Measurements from ENCODE around the gene SLC35A4. TPM values are rescaled to one million over a fixed set of nuclear protein-coding genes. Genes with fewer than 3 reads are reported as not detected.

Gene SLC35A4
- total RNA-seq, 2 donors from 2014 or later: 61.6 to 68.9 TPM

- TF ChIP-seq CTCF (conservative IDR thresholded peaks at IDR 0.05): no peak
- Histone ChIP-seq H3K4me1 (ENCODE audit: control insufficient read depth, insufficient read depth, low read length) (no peaks in the 10 kb centered on the region), H3K27me3 (ENCODE audit: control insufficient read depth, insufficient read depth, low read length, poor library complexity, severe bottlenecking) (no peaks in the 10 kb centered on the region), H3K9me3 (ENCODE audit: control insufficient read depth, low read length) (no peaks in the 10 kb centered on the region), H3K36me3 (ENCODE audit: control insufficient read depth, insufficient read depth, low read length) (peaks cover 40% of the 10 kb centered on the region), H3K4me3 (ENCODE audit: low read length) (peak overlapping the region; percentile 85), H3K27ac (ENCODE audit: low read depth, low read length) (no peak overlapping the region), H3K9ac (ENCODE audit: extremely low read depth, low read length, poor library complexity, severe bottlenecking) (peak overlapping the region; percentile 85)
- Mint-ChIP-seq H3K9me3 (no peaks in the 10 kb centered on the region), H3K36me3 (ENCODE audit: low read depth) (peaks cover 39% of the 10 kb centered on the region), H3K27me3 (ENCODE audit: insufficient read depth) (no peaks in the 10 kb centered on the region), H3K27ac (no peak overlapping the region), H3K4me3 (peak overlapping the region; percentile 88), H3K4me1 (peaks cover 22% of the 10 kb centered on the region)
- WGBS, 2 experiments (ENCODE audit: insufficient coverage in 1 of 2, insufficient read length in 1 of 2): 83% methylated on average over 1 of the region's 1 CpG; no CpG with 5 or more reads in 1 of the 2 experiments
- DNase-seq: no peak
Observed at GRCh38 chr5:140555747-140556312, 8.8 kb upstream of the SLC35A4 start.

GRCh38 chr5:140556438-140556837, 8.2 kb upstream of the SLC35A4 start:
- peaks cover 37% of the 10 kb centered on the region for H3K36me3 ChIP-seq (ENCODE audit: control insufficient read depth, insufficient read depth, low read length)
- peak overlapping the region; percentile 88 for H3K4me3 Mint-ChIP-seq
- TF ChIP-seq CTCF (conservative IDR thresholded peaks at IDR 0.05): no peak
- peak overlapping the region; percentile 85 for H3K4me3 ChIP-seq (ENCODE audit: low read length)
- no peaks in the 10 kb centered on the region for H3K27me3 Mint-ChIP-seq (ENCODE audit: insufficient read depth)
- H3K4me1 ChIP-seq (ENCODE audit: control insufficient read depth, insufficient read depth, low read length): no peaks in the 10 kb centered on the region
- peaks cover 34% of the 10 kb centered on the region for H3K36me3 Mint-ChIP-seq (ENCODE audit: low read depth)
- H3K9me3 Mint-ChIP-seq: no peaks in the 10 kb centered on the region
- no peaks in the 10 kb centered on the region for H3K9me3 ChIP-seq (ENCODE audit: control insufficient read depth, low read length)
- H3K27me3 ChIP-seq (ENCODE audit: control insufficient read depth, insufficient read depth, low read length, poor library complexity, severe bottlenecking): no peaks in the 10 kb centered on the region
- peak overlapping the region; percentile 97 for H3K27ac Mint-ChIP-seq
- no peak for DNase-seq
- H3K27ac ChIP-seq (ENCODE audit: low read depth, low read length): no peak overlapping the region
- WGBS, 2 experiments (ENCODE audit: insufficient coverage in 1 of 2, insufficient read length in 1 of 2): 10 to 14% methylated on average over 3 to 6 of the region's 6 CpGs
- peak overlapping the region; percentile 85 for H3K9ac ChIP-seq (ENCODE audit: extremely low read depth, low read length, poor library complexity, severe bottlenecking)
- H3K4me1 Mint-ChIP-seq: peaks cover 22% of the 10 kb centered on the region

GRCh38 chr5:140557136-140557805, 7.4 kb upstream of the SLC35A4 start, which contains the start of gene SRA1:
Gene SRA1, minus strand, starts transcription at chr5:140557473. Its CDS starts 21 bp downstream, at chr5:140557452.
- TF ChIP-seq CTCF (conservative IDR thresholded peaks at IDR 0.05): no peak
- peak within 1 kb of the TSS; percentile 88 for H3K4me3 Mint-ChIP-seq

More at GRCh38 chr5:140557136-140557805, 7.4 kb upstream of the SLC35A4 start, which contains the start of gene SRA1:
- H3K27ac Mint-ChIP-seq: peak within 1 kb of the TSS; percentile 97
- H3K9me3 Mint-ChIP-seq: no peaks in the 10 kb centered on the region
- no peaks in the 10 kb centered on the region for H3K4me1 ChIP-seq (ENCODE audit: control insufficient read depth, insufficient read depth, low read length)
- no peaks in the 10 kb centered on the region for H3K27me3 Mint-ChIP-seq (ENCODE audit: insufficient read depth)
- 1% methylated on average over 15 to 46 of the region's 46 CpGs for WGBS, 2 experiments (ENCODE audit: insufficient coverage in 1 of 2, insufficient read length in 1 of 2)
- H3K9me3 ChIP-seq (ENCODE audit: control insufficient read depth, low read length): no peaks in the 10 kb centered on the region
- peak within 1 kb of the TSS; percentile 85 for H3K4me3 ChIP-seq (ENCODE audit: low read length)
- no peaks in the 10 kb centered on the region for H3K27me3 ChIP-seq (ENCODE audit: control insufficient read depth, insufficient read depth, low read length, poor library complexity, severe bottlenecking)
- peak within 1 kb of the TSS; percentile 77 for H3K27ac ChIP-seq (ENCODE audit: low read depth, low read length)
- DNase-seq: peak; percentile 96
- peaks cover 22% of the 10 kb centered on the region for H3K4me1 Mint-ChIP-seq
- H3K9ac ChIP-seq (ENCODE audit: extremely low read depth, low read length, poor library complexity, severe bottlenecking): peak within 1 kb of the TSS; percentile 85
- H3K36me3 Mint-ChIP-seq (ENCODE audit: low read depth): peaks cover 33% of the 10 kb centered on the region
- peaks cover 32% of the 10 kb centered on the region for H3K36me3 ChIP-seq (ENCODE audit: control insufficient read depth, insufficient read depth, low read length)

Measured in endodermal cell (in vitro differentiated cells).